GM10266 (cell line): ENCODE results near the gene PIP5K1B.
A peak's percentile ranks its signal among the peaks of the same experiment; 100 is the strongest.

Source experiments
- DNase-seq: peaks from one replicate; pipeline ENCODE4 v3.0.0; 2012; ENCODE audit errors: extremely low spot score
- TF ChIP-seq, protein P1 (sequence below): IDR thresholded peaks from 2 replicates; pipeline ENCODE4 v1.5.1; 2012; ENCODE audit warnings: mild to moderate bottlenecking, low read depth; ENCODE audit not compliant: control insufficient read depth, insufficient read depth; ENCODE audit errors: missing control alignments

Gene PIP5K1B

GRCh38 chr9:68933434-68934328, 228.6 kb downstream of the PIP5K1B start:
- peak; percentile 38 for DNase-seq
- TF ChIP-seq, protein P1, sequence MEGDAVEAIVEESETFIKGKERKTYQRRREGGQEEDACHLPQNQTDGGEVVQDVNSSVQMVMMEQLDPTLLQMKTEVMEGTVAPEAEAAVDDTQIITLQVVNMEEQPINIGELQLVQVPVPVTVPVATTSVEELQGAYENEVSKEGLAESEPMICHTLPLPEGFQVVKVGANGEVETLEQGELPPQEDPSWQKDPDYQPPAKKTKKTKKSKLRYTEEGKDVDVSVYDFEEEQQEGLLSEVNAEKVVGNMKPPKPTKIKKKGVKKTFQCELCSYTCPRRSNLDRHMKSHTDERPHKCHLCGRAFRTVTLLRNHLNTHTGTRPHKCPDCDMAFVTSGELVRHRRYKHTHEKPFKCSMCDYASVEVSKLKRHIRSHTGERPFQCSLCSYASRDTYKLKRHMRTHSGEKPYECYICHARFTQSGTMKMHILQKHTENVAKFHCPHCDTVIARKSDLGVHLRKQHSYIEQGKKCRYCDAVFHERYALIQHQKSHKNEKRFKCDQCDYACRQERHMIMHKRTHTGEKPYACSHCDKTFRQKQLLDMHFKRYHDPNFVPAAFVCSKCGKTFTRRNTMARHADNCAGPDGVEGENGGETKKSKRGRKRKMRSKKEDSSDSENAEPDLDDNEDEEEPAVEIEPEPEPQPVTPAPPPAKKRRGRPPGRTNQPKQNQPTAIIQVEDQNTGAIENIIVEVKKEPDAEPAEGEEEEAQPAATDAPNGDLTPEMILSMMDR = no peak

DNA sequence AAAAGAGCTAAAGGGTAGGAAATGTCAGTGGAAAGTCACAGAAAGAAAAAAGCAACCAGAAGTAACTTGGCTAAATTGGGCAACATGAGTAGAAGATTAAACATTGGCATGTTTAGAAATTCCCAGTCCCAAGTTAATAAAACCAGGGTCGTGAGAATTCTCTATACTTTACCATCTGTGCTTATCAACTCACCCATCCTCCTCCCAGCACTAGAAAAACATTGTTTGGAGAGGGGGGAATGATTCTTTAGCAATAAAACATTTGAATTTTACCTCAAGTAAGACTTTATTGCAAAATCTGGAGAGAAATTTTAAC, 229.2 kb downstream of the PIP5K1B start:
- no peak for DNase-seq

DNA sequence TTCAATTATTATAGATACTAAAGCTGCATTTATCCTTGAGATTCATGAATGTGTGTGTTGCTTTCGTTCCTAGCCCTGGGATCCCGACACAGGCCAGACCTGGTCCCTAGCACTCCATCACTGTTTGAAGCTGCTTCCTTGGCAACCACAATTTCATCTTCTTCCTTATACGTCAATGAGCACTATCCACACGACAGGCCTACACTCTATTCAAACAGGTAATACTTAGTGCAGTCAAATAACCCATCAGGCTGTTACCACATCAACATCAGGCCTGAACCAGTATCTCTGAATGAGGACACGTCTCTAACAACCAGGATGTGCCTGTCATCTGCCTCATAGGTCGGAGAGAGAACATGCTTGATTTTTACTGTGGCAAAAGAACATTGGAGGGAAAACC, 235.5 kb downstream of the PIP5K1B start:
- TF ChIP-seq, protein P1 = no peak
- no peak for DNase-seq

More for the DNA sequence above, 229.2 kb downstream of the PIP5K1B start:
- TF ChIP-seq, protein P1 = no peak

GRCh38 chr9:68941780-68942459, 236.9 kb downstream of the PIP5K1B start:
- TF ChIP-seq, protein P1 = no peak
- no peak for DNase-seq

DNA sequence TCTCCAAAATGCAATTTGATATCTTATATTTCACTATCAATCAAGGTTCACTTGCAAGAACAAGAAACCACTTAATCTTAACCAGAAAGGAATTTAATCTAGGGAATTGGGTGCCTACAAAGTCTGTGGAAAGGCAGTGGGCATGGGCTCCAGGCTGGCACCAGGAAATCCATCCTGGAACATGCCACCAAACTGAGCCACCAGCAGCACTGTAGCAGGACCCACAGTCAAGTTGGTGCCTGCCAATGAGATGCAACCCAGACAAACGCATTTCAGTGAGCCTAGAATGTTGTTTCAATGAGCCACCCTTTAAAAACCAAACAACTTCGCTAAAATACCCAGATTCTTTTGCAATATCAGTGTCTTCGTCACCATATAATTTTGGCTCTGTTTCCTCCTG, 237.8 kb downstream of the PIP5K1B start:
- TF ChIP-seq, protein P1 = no peak
- DNase-seq = no peak

- no peak for DNase-seq
- TF ChIP-seq, protein P1 = no peak
Measured at GRCh38 chr9:68947015-68947414, 242.0 kb downstream of the PIP5K1B start.
